Measurements from ENCODE around the gene CD99L2. TPM values are rescaled to one million over a fixed set of nuclear protein-coding genes. Genes with fewer than 3 reads are reported as not detected.
"Not testable (repeated sequence)": the region's sequence is repeated elsewhere in the genome, so short reads cannot be mapped to it uniquely, and the experiment has no call there.

The CD99L2 gene
- total RNA-seq, 1 donor from 2014 or later: 49.9 TPM

DNA sequence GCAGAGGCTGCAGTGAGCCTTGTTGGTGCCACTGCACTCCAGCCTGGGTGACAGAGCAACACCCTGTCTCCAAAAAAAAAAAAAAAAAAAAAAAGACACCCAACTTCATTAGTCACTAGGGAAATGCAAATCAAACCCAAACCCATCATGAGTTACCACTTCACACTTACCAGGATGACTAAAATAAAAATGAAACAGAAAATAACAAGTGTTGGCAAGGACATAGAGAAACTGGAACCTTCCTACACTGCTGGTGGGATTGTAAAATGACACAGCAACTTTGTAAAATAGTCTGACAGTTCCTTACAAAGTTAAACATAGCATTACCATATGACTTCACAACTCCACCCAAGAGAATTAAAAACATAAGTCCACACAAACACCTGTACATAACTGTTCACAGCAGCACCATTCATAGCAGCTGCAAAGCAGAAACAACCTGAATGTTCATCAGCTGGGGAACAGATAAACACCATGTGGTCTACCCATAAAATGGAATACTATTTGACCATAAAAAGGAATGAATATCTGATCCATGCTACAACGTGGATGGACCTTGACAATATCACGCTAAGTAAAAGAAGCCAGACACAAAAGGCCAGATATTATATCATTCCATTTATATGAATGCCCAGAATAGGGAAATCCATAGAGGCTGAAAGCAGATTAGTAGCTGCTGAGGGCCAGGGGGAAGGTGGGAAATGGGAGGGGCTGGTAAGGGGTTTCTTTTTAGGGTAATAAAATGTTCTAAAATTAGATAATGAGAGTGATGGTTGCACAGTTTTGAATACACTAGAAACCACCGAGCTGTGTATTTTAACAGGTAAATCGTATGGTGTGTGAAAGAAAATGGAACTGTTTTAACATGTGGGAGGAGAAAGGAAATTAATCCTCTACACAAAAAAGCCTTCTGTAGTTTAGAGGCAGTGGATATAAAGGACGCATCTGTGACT lies 18.3 kb downstream of the CD99L2 start:
- H3K4me1 Mint-ChIP-seq (ENCODE audit: low read depth, unreplicated experiment): no peaks in the 10 kb centered on the region
- no peaks in the 10 kb centered on the region for H3K36me3 Mint-ChIP-seq (ENCODE audit: unreplicated experiment)
- H3K4me3 Mint-ChIP-seq (ENCODE audit: unreplicated experiment): no peak overlapping the region
- no peaks in the 10 kb centered on the region for H3K9me3 Mint-ChIP-seq (ENCODE audit: unreplicated experiment)
- peaks cover 2% of the 10 kb centered on the region for H3K27me3 Mint-ChIP-seq (ENCODE audit: unreplicated experiment)
- DNase-seq: no peak
- no peak overlapping the region for H3K27ac Mint-ChIP-seq (ENCODE audit: unreplicated experiment)
- TF ChIP-seq, protein P1, sequence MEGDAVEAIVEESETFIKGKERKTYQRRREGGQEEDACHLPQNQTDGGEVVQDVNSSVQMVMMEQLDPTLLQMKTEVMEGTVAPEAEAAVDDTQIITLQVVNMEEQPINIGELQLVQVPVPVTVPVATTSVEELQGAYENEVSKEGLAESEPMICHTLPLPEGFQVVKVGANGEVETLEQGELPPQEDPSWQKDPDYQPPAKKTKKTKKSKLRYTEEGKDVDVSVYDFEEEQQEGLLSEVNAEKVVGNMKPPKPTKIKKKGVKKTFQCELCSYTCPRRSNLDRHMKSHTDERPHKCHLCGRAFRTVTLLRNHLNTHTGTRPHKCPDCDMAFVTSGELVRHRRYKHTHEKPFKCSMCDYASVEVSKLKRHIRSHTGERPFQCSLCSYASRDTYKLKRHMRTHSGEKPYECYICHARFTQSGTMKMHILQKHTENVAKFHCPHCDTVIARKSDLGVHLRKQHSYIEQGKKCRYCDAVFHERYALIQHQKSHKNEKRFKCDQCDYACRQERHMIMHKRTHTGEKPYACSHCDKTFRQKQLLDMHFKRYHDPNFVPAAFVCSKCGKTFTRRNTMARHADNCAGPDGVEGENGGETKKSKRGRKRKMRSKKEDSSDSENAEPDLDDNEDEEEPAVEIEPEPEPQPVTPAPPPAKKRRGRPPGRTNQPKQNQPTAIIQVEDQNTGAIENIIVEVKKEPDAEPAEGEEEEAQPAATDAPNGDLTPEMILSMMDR (IDR thresholded peaks at IDR 0.05; ENCODE audit: partially characterized antibody, unreplicated experiment): no peak

- H3K27ac Mint-ChIP-seq (ENCODE audit: unreplicated experiment); H3K4me3 Mint-ChIP-seq (ENCODE audit: unreplicated experiment); H3K36me3 Mint-ChIP-seq (ENCODE audit: unreplicated experiment); H3K9me3 Mint-ChIP-seq (ENCODE audit: unreplicated experiment); DNase-seq; H3K4me1 Mint-ChIP-seq (ENCODE audit: low read depth, unreplicated experiment); H3K27me3 Mint-ChIP-seq (ENCODE audit: unreplicated experiment): not testable (repeated sequence)
Measured at GRCh38 chrX:150875621-150876020, 22.8 kb downstream of the CD99L2 start.

DNA sequence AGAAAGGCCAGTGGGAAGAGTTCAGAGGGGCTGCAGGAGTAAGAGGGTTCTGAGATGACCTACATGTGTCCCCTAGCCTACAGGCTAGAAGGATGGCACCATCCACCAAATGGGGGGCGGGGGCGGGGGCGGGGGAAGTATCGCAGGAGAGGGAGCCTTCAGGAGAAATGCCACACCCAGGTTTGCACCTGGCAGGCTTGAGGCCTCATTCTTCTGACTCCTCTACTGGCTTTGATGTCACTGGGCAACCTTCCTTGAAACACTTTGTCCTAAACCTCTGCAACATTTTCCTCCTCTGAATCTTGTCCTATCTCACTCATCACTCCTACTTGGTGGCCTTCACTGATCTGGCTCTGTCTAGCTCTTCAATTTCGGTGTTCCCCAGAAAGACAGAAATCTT lies 24.0 kb downstream of the CD99L2 start:
- TF ChIP-seq, protein P1 (IDR thresholded peaks at IDR 0.05; ENCODE audit: partially characterized antibody, unreplicated experiment): no peak
- H3K27ac Mint-ChIP-seq (ENCODE audit: unreplicated experiment): no peak overlapping the region
- H3K4me3 Mint-ChIP-seq (ENCODE audit: unreplicated experiment): no peak overlapping the region
- no peaks in the 10 kb centered on the region for H3K36me3 Mint-ChIP-seq (ENCODE audit: unreplicated experiment)
- H3K4me1 Mint-ChIP-seq (ENCODE audit: low read depth, unreplicated experiment): peaks cover 9% of the 10 kb centered on the region
- no peaks in the 10 kb centered on the region for H3K9me3 Mint-ChIP-seq (ENCODE audit: unreplicated experiment)
- H3K27me3 Mint-ChIP-seq (ENCODE audit: unreplicated experiment): peaks cover 2% of the 10 kb centered on the region
- no peak for DNase-seq

DNA sequence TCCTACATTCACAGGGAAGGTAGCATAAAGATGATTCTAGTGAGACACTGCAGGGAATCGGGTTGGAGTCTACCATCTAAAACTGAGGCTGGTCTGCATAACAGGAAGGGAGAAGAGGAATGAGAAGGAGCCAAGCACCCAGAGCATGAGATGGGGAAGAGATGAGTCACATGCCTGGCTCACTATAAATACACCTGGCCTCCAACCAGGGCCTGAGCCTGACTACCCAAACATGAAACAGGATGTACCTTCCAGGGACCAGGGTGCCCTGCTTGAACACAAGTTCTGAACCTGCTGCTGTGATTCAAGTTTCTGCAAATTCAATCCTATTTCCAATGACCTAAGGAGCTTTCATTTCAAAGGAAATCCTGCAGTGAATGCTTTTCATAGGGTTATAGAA lies 24.9 kb downstream of the CD99L2 start:
- no peak for DNase-seq
- no peak overlapping the region for H3K27ac Mint-ChIP-seq (ENCODE audit: unreplicated experiment)
- no peaks in the 10 kb centered on the region for H3K9me3 Mint-ChIP-seq (ENCODE audit: unreplicated experiment)
- H3K4me3 Mint-ChIP-seq (ENCODE audit: unreplicated experiment): no peak overlapping the region
- peaks cover 9% of the 10 kb centered on the region for H3K4me1 Mint-ChIP-seq (ENCODE audit: low read depth, unreplicated experiment)
- TF ChIP-seq, protein P1 (IDR thresholded peaks at IDR 0.05; ENCODE audit: partially characterized antibody, unreplicated experiment): no peak
- peaks cover 2% of the 10 kb centered on the region for H3K27me3 Mint-ChIP-seq (ENCODE audit: unreplicated experiment)
- H3K36me3 Mint-ChIP-seq (ENCODE audit: unreplicated experiment): no peaks in the 10 kb centered on the region

GRCh38 chrX:150872773-150873336 lies 25.6 kb downstream of the CD99L2 start:
- Mint-ChIP-seq H3K27ac (ENCODE audit: unreplicated experiment) (no peak overlapping the region), H3K9me3 (ENCODE audit: unreplicated experiment) (no peaks in the 10 kb centered on the region), H3K4me1 (ENCODE audit: low read depth, unreplicated experiment) (peaks cover 9% of the 10 kb centered on the region), H3K36me3 (ENCODE audit: unreplicated experiment) (no peaks in the 10 kb centered on the region), H3K27me3 (ENCODE audit: unreplicated experiment) (peaks cover 2% of the 10 kb centered on the region), H3K4me3 (ENCODE audit: unreplicated experiment) (no peak overlapping the region)
- no peak for DNase-seq
- TF ChIP-seq, protein P1 (IDR thresholded peaks at IDR 0.05; ENCODE audit: partially characterized antibody, unreplicated experiment): no peak

All from glutamatergic neuron (in vitro differentiated cells).